Subcutaneous abdominal adipose tissue (tissue), 5 donors: Measurements from ENCODE around the gene SH2D6.
"Not testable (repeated sequence)": the region's sequence is repeated elsewhere in the genome, so short reads cannot be mapped to it uniquely, and the experiment has no call there.

Source experiments
- H3K27ac ChIP-seq: one replicate; pipeline ENCODE4 v1.7.0; 2013; ENCODE audit warnings: low read depth, mild to moderate bottlenecking, inconsistent platforms, low read length, moderate library complexity
- H3K27me3 ChIP-seq, 5 donors: one replicate each; pipeline ENCODE4 v1.7.0; 2013; ENCODE audit warnings: low read length in 5 of 5, inconsistent platforms in 1 of 5; ENCODE audit not compliant: control insufficient read depth in 5 of 5, insufficient read depth in 4 of 5
- H3K36me3 ChIP-seq, 5 donors: one replicate each; pipeline ENCODE4 v1.7.0; 2013; ENCODE audit warnings: low read length in 5 of 5; ENCODE audit not compliant: control insufficient read depth in 5 of 5, insufficient read depth in 5 of 5
- H3K4me1 ChIP-seq, 5 donors: one replicate each; pipeline ENCODE4 v1.7.0; 2013; ENCODE audit warnings: low read length in 5 of 5, mild to moderate bottlenecking in 3 of 5, moderate library complexity in 1 of 5; ENCODE audit not compliant: control insufficient read depth in 5 of 5, insufficient read depth in 5 of 5
- H3K4me3 ChIP-seq, 5 donors: one replicate each; pipeline ENCODE4 v1.7.0; 2013; ENCODE audit warnings: low read length in 5 of 5, low read depth in 1 of 5
- H3K9ac ChIP-seq, 5 donors: one replicate each; pipeline ENCODE4 v1.7.0; 2013; ENCODE audit warnings: low read length in 5 of 5, mild to moderate bottlenecking in 4 of 5, moderate library complexity in 3 of 5
- H3K9me3 ChIP-seq, 5 donors: one replicate each; pipeline ENCODE4 v1.7.0; 2013; ENCODE audit warnings: low read length in 5 of 5; ENCODE audit not compliant: control insufficient read depth in 5 of 5
- donor health status: healthy.
- donor health status: healthy.
- donor health status: healthy.
- donor health status: healthy.
- donor health status: healthy.

The SH2D6 gene

DNA sequence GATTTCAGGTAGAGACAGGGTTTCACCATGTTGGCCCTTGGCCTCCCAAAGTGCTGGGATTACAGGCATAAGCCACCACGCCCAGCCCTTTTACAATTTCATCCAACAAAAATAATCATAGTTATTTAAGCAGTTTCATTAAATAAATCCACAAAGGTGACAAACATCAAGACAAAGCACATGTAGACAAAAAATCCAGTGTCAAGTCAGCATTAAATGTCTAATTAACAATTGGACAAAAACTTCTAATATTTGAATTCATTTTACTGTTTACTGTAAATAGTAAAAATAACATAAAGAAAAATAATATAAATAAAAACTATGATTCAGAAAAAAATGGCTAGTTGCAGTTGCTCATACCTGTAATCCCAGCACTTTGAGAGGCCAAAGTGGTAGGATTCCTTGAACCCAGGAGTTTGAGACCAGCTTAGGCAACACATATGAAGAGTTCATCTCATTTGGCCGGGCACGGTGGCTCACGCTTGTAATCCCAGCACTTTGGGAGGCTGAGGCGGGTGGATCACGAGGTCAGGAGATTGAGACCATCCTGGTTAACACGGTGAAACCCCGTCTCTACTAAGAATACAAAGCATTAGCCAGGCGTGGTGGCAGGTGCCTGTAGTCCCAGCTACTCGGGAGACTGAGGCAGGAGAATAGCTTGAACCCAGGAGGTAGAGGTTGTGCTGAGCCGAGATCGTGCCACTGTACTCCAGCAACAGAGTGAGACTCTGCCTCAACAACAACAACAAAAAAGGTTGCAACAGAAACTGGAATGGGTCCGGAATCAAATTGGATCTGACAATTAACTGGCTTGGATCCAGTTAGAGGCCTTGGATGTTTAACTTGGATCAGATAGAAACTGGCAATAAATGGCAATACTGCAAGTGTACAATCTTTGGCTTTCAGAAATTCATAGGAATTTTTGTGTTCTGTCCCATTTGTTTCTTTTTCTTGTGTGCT is 63.6 kb downstream of the SH2D6 start:
- H3K4me1 ChIP-seq: peaks cover 0 to 3% (median 0%) of the 10 kb centered on the region in 5 donors
- H3K4me3 ChIP-seq: no peak overlapping the region
- no peaks in the 10 kb centered on the region for H3K9me3 ChIP-seq
- no peaks in the 10 kb centered on the region for H3K27me3 ChIP-seq
- peak overlapping the region in 1 of 5 donors; percentile 2 for H3K9ac ChIP-seq
- no peaks in the 10 kb centered on the region for H3K36me3 ChIP-seq
- H3K27ac ChIP-seq: no peak overlapping the region

- H3K4me3 ChIP-seq, H3K27me3 ChIP-seq, H3K36me3 ChIP-seq, H3K27ac ChIP-seq, H3K9me3 ChIP-seq, H3K4me1 ChIP-seq, H3K9ac ChIP-seq: not testable (repeated sequence)
Measured at GRCh38 chr2:85484615-85485014, 66.1 kb downstream of the SH2D6 start.

GRCh38 chr2:85485815-85486214 is 67.3 kb downstream of the SH2D6 start:
- Histone ChIP-seq H3K27me3 (no peaks in the 10 kb centered on the region), H3K36me3 (no peaks in the 10 kb centered on the region), H3K27ac (no peak overlapping the region), H3K9ac (no peak overlapping the region), H3K9me3 (peaks cover 0 to 2% (median 0%) of the 10 kb centered on the region in 5 donors), H3K4me1 (peaks cover 0 to 3% (median 0%) of the 10 kb centered on the region in 5 donors), H3K4me3 (no peak overlapping the region)
